Parathyroid adenoma (tissue), 2 donors: ENCODE results near the gene C1RL.

ENCODE experiments used
- H2AFZ ChIP-seq: fragments of 300-600 bp; sonication (generic); one replicate; pipeline ENCODE4 v1.7.0; 2017; ENCODE audit warnings: antibody characterized with exemption, mild to moderate bottlenecking
- H3K27ac ChIP-seq: fragments of 300-600 bp; sonication (generic); one replicate; pipeline ENCODE4 v1.7.0; 2017
- H3K27me3 ChIP-seq: fragments of 300-600 bp; sonication (generic); one replicate; pipeline ENCODE4 v1.7.0; 2017; ENCODE audit warnings: low read length; ENCODE audit not compliant: control insufficient read depth, insufficient read depth
- H3K36me3 ChIP-seq: fragments of 300-600 bp; sonication (generic); one replicate; pipeline ENCODE4 v1.7.0; 2017; ENCODE audit warnings: low read length; ENCODE audit not compliant: control insufficient read depth, insufficient read depth
- H3K4me1 ChIP-seq: fragments of 300-600 bp; sonication (generic); one replicate; pipeline ENCODE4 v1.7.0; 2017; ENCODE audit warnings: control low read depth
- H3K4me2 ChIP-seq: fragments of 300-600 bp; sonication (generic); one replicate; pipeline ENCODE4 v1.7.0; 2017; ENCODE audit warnings: low read length
- H3K4me3 ChIP-seq: fragments of 300-600 bp; sonication (generic); one replicate; pipeline ENCODE4 v1.7.0; 2017; ENCODE audit warnings: low read depth, low read length
- H3K79me2 ChIP-seq: fragments of 300-600 bp; sonication (generic); one replicate; pipeline ENCODE4 v1.7.0; 2017; ENCODE audit warnings: control low read depth
- H3K9ac ChIP-seq: fragments of 300-600 bp; sonication (generic); one replicate; pipeline ENCODE4 v1.7.0; 2017; ENCODE audit warnings: mild to moderate bottlenecking
- H3K9me3 ChIP-seq: fragments of 300-600 bp; sonication (generic); one replicate; pipeline ENCODE4 v1.7.0; 2017; ENCODE audit warnings: low read length; ENCODE audit not compliant: control insufficient read depth
- CTCF ChIP-seq: fragments of 300-600 bp; sonication (generic); IDR thresholded peaks from one replicate; pipeline ENCODE4 v1.7.0; 2017; ENCODE audit warnings: antibody characterized with exemption, mild to moderate bottlenecking
- donor health status: primary hyperparathyroidism.

The C1RL gene

DNA sequence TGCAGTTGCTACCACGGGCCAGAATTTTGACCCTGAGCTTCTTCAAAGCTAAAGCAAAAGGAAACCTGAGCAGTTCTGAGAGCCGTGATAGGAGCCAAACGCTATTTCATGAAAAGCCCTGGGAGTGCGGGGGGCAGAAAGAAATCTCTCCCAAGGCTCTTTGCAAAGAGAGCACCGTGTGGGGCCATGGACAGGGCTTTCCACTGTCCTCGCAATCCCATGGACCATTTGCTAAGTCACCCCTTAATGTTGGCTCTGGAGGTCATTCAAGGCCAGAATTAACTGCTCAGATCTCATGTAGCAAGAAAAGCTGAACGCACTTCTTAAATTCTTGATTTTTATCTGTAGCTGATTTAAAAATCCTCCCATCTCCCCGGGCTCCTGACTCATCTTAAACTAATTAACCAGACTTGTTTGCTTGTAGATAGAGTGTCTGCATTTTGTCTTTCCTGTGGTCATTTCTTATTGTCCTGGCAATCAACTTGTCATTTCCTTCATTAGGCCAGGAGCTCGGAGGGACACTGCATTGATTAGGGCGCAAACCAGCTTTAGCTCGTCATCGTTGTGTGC lies 46.0 kb upstream of the C1RL start:
- Histone ChIP-seq H3K36me3 (no peaks in the 10 kb centered on the region), H3K79me2 (peaks cover 3% of the 10 kb centered on the region), H3K9ac (no peak overlapping the region), H3K4me2 (peak overlapping the region; percentile 29), H3K4me3 (no peak overlapping the region), H3K27ac (peak overlapping the region; percentile 96), H2AFZ (peak overlapping the region; percentile 56), H3K4me1 (peaks cover 74% of the 10 kb centered on the region), H3K27me3 (no peaks in the 10 kb centered on the region), H3K9me3 (no peaks in the 10 kb centered on the region)
- no peak for TF ChIP-seq CTCF

- no peak for TF ChIP-seq CTCF
- Histone ChIP-seq H3K4me1 (peaks cover 68% of the 10 kb centered on the region), H3K9me3 (no peaks in the 10 kb centered on the region), H3K27ac (peak overlapping the region; percentile 96), H3K27me3 (no peaks in the 10 kb centered on the region), H3K79me2 (peaks cover 3% of the 10 kb centered on the region), H3K36me3 (no peaks in the 10 kb centered on the region), H2AFZ (peak overlapping the region; percentile 56), H3K4me3 (no peak overlapping the region), H3K9ac (peak overlapping the region; percentile 9), H3K4me2 (no peak overlapping the region)
Observed at GRCh38 chr12:7154042-7154441, 45.0 kb upstream of the C1RL start.

GRCh38 chr12:7152818-7153217 lies 43.8 kb upstream of the C1RL start:
- Histone ChIP-seq H3K4me3 (no peak overlapping the region), H2AFZ (peak overlapping the region; percentile 20), H3K9me3 (no peaks in the 10 kb centered on the region), H3K4me2 (no peak overlapping the region), H3K27me3 (no peaks in the 10 kb centered on the region), H3K36me3 (no peaks in the 10 kb centered on the region), H3K79me2 (peaks cover 3% of the 10 kb centered on the region), H3K27ac (peak overlapping the region; percentile 96), H3K9ac (no peak overlapping the region), H3K4me1 (peaks cover 68% of the 10 kb centered on the region)
- TF ChIP-seq CTCF = no peak

- H3K4me2 ChIP-seq = no peak overlapping the region
- no peak overlapping the region for H3K9ac ChIP-seq
- H3K9me3 ChIP-seq = no peaks in the 10 kb centered on the region
- H3K27ac ChIP-seq = peak overlapping the region; percentile 96
- H3K79me2 ChIP-seq = peaks cover 4% of the 10 kb centered on the region
- H2AFZ ChIP-seq = no peak overlapping the region
- TF ChIP-seq CTCF = no peak
- H3K27me3 ChIP-seq = no peaks in the 10 kb centered on the region
- no peaks in the 10 kb centered on the region for H3K36me3 ChIP-seq
- peaks cover 58% of the 10 kb centered on the region for H3K4me1 ChIP-seq
- H3K4me3 ChIP-seq = no peak overlapping the region
Observed at GRCh38 chr12:7151532-7151931, 42.5 kb upstream of the C1RL start.

DNA sequence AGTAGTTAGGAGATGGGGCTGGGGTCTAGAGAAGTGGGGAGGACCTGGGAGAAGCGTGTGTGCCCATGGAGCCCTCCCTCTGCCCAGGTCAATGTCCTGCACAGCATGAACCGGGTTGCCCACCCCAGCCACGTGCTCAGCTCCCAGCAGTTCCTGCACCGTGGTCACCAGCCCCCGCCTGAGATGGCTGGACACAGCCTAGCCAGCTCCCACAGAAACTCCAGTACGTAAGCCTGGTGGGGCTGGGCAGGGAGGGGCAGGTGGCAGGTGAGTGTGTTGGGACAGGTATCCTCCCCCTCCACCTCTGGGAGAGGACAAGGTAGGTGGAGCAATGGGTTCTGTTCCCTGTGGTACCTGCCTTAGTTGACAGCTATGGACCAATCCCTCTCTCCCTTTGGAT lies 41.8 kb upstream of the C1RL start:
- Histone ChIP-seq H3K4me3 (no peak overlapping the region), H3K4me2 (no peak overlapping the region), H3K27ac (peak overlapping the region; percentile 96), H3K9ac (no peak overlapping the region), H2AFZ (no peak overlapping the region), H3K4me1 (peaks cover 58% of the 10 kb centered on the region), H3K36me3 (no peaks in the 10 kb centered on the region), H3K79me2 (peaks cover 4% of the 10 kb centered on the region), H3K9me3 (no peaks in the 10 kb centered on the region), H3K27me3 (no peaks in the 10 kb centered on the region)
- no peak for TF ChIP-seq CTCF
